ENCODE measurements around the gene TBC1D1. TPM values are rescaled to one million over a fixed set of nuclear protein-coding genes. Genes with fewer than 3 reads are reported as not detected.

TBC1D1 gene
- polyA plus RNA-seq, 1 donor (not counting 4 experiments of a cell fraction or from before 2014, with no cell fraction given) = 32.5 TPM

DNA sequence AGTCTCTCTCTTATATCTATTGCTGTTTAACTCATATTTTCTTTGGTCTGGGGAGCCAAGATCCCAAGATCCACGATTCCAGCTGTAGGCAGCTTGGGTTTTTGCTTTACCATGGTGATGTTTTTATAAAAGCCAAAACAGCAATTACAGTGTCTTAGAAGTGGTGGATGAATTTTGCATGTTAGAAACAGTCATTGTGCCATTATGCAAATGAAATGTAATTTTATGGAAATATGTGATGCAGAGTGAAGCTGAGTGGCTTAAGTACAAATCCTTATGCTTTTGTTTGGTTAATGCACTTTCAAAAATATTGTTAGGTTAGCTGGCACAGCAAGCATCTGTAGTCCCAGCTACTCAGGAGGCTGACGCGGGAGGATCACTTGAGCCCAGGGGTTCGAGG lies 36.5 kb downstream of the TBC1D1 start:
- H3K9me1 ChIP-seq (ENCODE audit: control insufficient read depth, extremely low read depth, insufficient read depth, low read length) = no peaks in the 10 kb centered on the region
- TF ChIP-seq, protein P1, sequence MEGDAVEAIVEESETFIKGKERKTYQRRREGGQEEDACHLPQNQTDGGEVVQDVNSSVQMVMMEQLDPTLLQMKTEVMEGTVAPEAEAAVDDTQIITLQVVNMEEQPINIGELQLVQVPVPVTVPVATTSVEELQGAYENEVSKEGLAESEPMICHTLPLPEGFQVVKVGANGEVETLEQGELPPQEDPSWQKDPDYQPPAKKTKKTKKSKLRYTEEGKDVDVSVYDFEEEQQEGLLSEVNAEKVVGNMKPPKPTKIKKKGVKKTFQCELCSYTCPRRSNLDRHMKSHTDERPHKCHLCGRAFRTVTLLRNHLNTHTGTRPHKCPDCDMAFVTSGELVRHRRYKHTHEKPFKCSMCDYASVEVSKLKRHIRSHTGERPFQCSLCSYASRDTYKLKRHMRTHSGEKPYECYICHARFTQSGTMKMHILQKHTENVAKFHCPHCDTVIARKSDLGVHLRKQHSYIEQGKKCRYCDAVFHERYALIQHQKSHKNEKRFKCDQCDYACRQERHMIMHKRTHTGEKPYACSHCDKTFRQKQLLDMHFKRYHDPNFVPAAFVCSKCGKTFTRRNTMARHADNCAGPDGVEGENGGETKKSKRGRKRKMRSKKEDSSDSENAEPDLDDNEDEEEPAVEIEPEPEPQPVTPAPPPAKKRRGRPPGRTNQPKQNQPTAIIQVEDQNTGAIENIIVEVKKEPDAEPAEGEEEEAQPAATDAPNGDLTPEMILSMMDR (optimal IDR thresholded peaks at IDR 0.05 in 1 of 3, IDR thresholded peaks at IDR 0.05 in 1 of 3, conservative IDR thresholded peaks at IDR 0.05 in 1 of 3; ENCODE audit: extremely low read depth in 1 of 3, insufficient read depth in 2 of 3, low read length in 3 of 3) = no peak
- no peak for TF ChIP-seq EZH2 (IDR thresholded peaks at IDR 0.05; ENCODE audit: low read length)
- H3K9me3 ChIP-seq (ENCODE audit: control insufficient read depth, low read depth, low read length) = no peaks in the 10 kb centered on the region
- dilution Hi-C loops (cut with MboI; ENCODE audit: extremely low pct_ligation_motif_present, low sequenced_read_pairs) = no loop called here
- no peak overlapping the region for H3K9ac ChIP-seq (ENCODE audit: control insufficient read depth, extremely low read depth, insufficient read depth, low read length)
- no peaks in the 10 kb centered on the region for H3K27me3 ChIP-seq (ENCODE audit: control insufficient read depth, extremely low read depth, insufficient read depth, low read length)
- H3K4me2 ChIP-seq (ENCODE audit: control insufficient read depth, extremely low read depth, insufficient read depth, low read depth, low read length) = no peak overlapping the region
- no peaks in the 10 kb centered on the region for H3K4me1 ChIP-seq (ENCODE audit: control insufficient read depth, extremely low read depth, insufficient read depth, low read length)
- DNase-seq (ENCODE audit: low read depth, low spot score) (no peak), FAIRE-seq (no peak)
- H3K79me2 ChIP-seq (ENCODE audit: control insufficient read depth, insufficient read depth, low read length) = no peaks in the 10 kb centered on the region
- H4K20me1 ChIP-seq (ENCODE audit: control insufficient read depth, extremely low read depth, insufficient read depth, low read length) = no peaks in the 10 kb centered on the region
- H3K4me3 ChIP-seq (ENCODE audit: control insufficient read depth in 2 of 3, extremely low read depth in 1 of 3, insufficient read depth in 2 of 3, low read depth in 1 of 3, low read length in 3 of 3) = no peak overlapping the region
- no peak overlapping the region for H2AFZ ChIP-seq (ENCODE audit: control insufficient read depth, low read length)
- no peak overlapping the region for H3K27ac ChIP-seq (ENCODE audit: control insufficient read depth, insufficient read depth, low read length)
- H3K36me3 ChIP-seq (ENCODE audit: control insufficient read depth in 2 of 2, extremely low read depth in 1 of 2, insufficient read depth in 2 of 2, low read length in 2 of 2) = no peaks in the 10 kb centered on the region

DNA sequence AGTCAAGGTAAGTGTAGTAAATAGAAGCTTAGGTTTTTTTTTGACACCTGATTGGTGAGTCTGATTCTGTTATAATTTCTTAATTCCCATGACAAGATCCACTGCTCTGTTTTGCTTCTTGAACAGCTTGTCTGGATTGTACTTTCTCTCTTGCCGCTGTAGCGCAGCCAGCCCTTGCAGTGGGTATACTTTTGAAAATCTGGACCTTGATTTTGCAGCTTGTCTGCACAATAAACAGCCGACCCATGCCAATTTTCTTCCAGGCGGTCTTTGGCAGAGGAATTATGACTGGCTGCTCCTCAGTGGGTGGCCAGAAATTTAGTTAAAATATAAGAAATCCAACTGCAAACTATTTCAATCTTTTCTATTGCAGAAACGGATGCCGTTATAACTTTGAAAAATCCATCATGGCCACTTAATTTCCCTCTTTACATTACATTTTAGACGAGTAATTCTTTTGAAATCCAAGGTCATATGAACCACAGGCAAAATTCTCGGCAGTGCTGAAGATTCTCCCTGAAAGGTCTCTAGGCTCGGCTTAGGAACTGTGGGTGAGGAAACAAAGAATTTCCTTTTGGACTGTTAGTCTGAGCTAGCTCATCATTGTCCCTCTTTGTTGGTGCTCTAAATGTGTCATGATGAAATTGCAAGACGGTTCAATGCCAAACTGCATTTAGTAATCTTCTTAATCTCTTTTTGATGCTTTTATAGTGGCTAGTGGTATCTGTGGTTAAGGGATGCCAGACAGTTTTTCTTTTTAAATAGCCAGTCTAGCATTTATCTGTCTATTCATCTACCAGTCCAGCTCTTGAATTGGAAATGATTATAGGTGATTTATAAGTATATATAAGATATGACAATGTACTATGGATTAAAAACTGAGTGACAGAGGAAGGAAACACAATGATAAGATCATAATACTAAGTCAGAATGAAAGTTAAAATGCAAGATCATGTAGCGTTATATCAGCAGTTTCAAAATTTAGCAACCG lies 37.8 kb downstream of the TBC1D1 start:
- H3K9ac ChIP-seq (ENCODE audit: control insufficient read depth, extremely low read depth, insufficient read depth, low read length) = no peak overlapping the region
- no peak overlapping the region for H3K4me2 ChIP-seq (ENCODE audit: control insufficient read depth, extremely low read depth, insufficient read depth, low read depth, low read length)
- no peaks in the 10 kb centered on the region for H3K4me1 ChIP-seq (ENCODE audit: control insufficient read depth, extremely low read depth, insufficient read depth, low read length)
- H3K27ac ChIP-seq (ENCODE audit: control insufficient read depth, insufficient read depth, low read length) = no peak overlapping the region
- no peaks in the 10 kb centered on the region for H3K9me3 ChIP-seq (ENCODE audit: control insufficient read depth, low read depth, low read length)
- DNase-seq (ENCODE audit: low read depth, low spot score) = no peak
- FAIRE-seq = no peak
- no peaks in the 10 kb centered on the region for H3K79me2 ChIP-seq (ENCODE audit: control insufficient read depth, insufficient read depth, low read length)
- no peak overlapping the region for H3K4me3 ChIP-seq (ENCODE audit: control insufficient read depth in 2 of 3, extremely low read depth in 1 of 3, insufficient read depth in 2 of 3, low read depth in 1 of 3, low read length in 3 of 3)
- H2AFZ ChIP-seq (ENCODE audit: control insufficient read depth, low read length) = no peak overlapping the region
- dilution Hi-C loops (cut with MboI; ENCODE audit: extremely low pct_ligation_motif_present, low sequenced_read_pairs) = no loop called here
- H3K9me1 ChIP-seq (ENCODE audit: control insufficient read depth, extremely low read depth, insufficient read depth, low read length) = no peaks in the 10 kb centered on the region
- no peak for TF ChIP-seq EZH2 (IDR thresholded peaks at IDR 0.05; ENCODE audit: low read length)
- TF ChIP-seq, protein P1 (optimal IDR thresholded peaks at IDR 0.05 in 1 of 3, IDR thresholded peaks at IDR 0.05 in 1 of 3, conservative IDR thresholded peaks at IDR 0.05 in 1 of 3; ENCODE audit: extremely low read depth in 1 of 3, insufficient read depth in 2 of 3, low read length in 3 of 3) = no peak
- no peaks in the 10 kb centered on the region for H4K20me1 ChIP-seq (ENCODE audit: control insufficient read depth, extremely low read depth, insufficient read depth, low read length)
- H3K27me3 ChIP-seq (ENCODE audit: control insufficient read depth, extremely low read depth, insufficient read depth, low read length) = no peaks in the 10 kb centered on the region
- H3K36me3 ChIP-seq (ENCODE audit: control insufficient read depth in 2 of 2, extremely low read depth in 1 of 2, insufficient read depth in 2 of 2, low read length in 2 of 2) = no peaks in the 10 kb centered on the region

Measured in keratinocyte (primary cell).